Measurements from ENCODE around the gene FAS.

The FAS gene

DNA sequence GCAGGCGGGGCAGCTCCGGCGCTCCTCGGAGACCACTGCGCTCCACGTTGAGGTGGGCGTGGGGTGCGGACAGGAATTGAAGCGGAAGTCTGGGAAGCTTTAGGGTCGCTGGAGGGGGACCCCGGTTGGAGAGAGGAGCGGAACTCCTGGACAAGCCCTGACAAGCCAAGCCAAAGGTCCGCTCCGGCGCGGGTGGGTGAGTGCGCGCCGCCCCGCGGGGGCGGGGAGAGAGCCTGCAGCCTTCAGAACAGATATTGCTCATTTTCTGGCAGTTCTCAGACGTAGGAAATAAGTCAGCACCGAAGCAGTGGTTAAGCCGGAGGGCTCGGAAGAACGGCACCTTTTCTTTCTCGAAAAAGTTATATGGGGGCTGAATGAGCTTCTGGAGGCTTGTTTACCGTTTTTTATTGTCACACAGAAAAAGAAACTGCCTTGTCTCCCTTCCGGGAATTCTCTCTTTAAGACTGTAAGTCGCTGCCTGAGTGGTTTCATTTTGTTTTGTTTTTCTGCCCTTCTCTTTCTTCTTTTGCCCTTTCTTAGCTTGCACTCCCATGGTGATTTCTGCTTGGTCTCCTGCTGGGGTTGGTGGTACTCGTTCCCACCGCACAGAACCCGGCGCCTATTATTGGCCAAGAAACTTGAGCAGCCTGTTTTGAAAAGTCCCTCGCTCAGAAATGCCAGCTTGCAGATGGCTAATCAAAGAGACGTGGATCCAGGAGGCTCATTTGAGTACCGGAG is 732 bp downstream of the FAS start:
- Histone ChIP-seq H3K9me3 (no peaks in the 10 kb centered on the region), H3K36me3 (no peaks in the 10 kb centered on the region), H3K27ac (peak overlapping the region; percentile 33; the same call in 1 of the 2 replicates), H4K20me1 (no peaks in the 10 kb centered on the region), H3K4me3 (peak overlapping the region; percentile 75), H3K27me3 (no peaks in the 10 kb centered on the region), H3K9ac (peak overlapping the region; percentile 66), H3K4me2 (peak overlapping the region; percentile 88), H3K4me1 (peaks cover 30% of the 10 kb centered on the region)
- no peak for TF ChIP-seq Cebpa-rat (IDR thresholded peaks at IDR 0.05)

DNA sequence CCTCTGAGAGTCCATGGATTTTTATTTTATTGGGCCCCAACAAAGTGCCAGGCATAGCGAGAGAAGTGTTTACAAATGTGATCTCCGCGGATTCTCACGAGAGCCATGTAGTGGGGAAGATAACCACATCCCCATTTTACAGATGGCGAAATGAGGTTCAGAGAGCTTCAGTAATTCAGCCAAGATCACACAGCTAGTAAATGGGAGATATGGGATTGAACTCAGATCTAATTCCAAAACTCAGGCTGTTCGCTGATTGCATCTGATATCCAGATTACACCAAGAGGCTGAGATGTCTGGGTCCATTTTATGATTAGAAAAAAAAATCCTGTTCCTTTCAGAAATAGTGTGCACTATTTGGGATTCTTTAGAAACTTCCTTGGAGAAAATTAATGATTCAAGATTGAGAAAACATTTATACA is 1.3 kb downstream of the FAS start:
- no peaks in the 10 kb centered on the region for H3K27me3 ChIP-seq
- H3K4me2 ChIP-seq, result peak overlapping the region; percentile 88
- no peaks in the 10 kb centered on the region for H3K36me3 ChIP-seq
- peaks cover 26% of the 10 kb centered on the region for H3K4me1 ChIP-seq
- peak overlapping the region; percentile 75 for H3K4me3 ChIP-seq
- H3K27ac ChIP-seq, result 0 out of 2 replicates have a peak overlapping the region, but pooled peaks have one; percentile 33
- no peak for TF ChIP-seq Cebpa-rat (IDR thresholded peaks at IDR 0.05)
- H3K9ac ChIP-seq, result peak overlapping the region; percentile 66
- no peaks in the 10 kb centered on the region for H4K20me1 ChIP-seq
- no peaks in the 10 kb centered on the region for H3K9me3 ChIP-seq

- Histone ChIP-seq H3K4me3 (no peak overlapping the region), H3K27ac (no peak overlapping the region)
These were observed 2.4 kb downstream of the FAS start for GRCh38 chr10:88992921-88993524.

DNA sequence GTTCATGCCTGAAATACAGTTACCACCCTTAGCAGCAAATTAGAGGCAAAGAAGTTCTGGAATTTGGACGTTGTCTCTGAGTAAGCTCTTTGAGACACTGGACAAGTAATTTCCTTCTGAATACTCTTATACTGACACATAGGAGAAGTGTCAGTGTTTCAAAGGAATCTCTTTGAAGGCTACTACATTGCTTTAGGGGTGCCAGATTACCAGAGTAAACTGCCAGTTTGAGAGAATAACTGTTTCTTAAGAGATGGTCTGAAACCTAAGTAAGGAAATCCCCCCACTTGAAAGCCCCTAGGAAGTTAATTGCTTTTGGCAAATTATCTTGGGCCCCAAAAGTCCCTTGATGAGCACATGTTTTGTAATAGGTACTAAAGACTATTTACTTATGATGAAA is 3.4 kb downstream of the FAS start:
- Histone ChIP-seq H3K36me3 (no peaks in the 10 kb centered on the region), H3K4me1 (peaks cover 20% of the 10 kb centered on the region), H3K4me3 (no peak overlapping the region), H3K9ac (no peak overlapping the region), H4K20me1 (no peaks in the 10 kb centered on the region), H3K27ac (no peak overlapping the region), H3K4me2 (no peak overlapping the region), H3K9me3 (no peaks in the 10 kb centered on the region), H3K27me3 (no peaks in the 10 kb centered on the region)
- TF ChIP-seq Cebpa-rat (IDR thresholded peaks at IDR 0.05), result no peak

More at GRCh38 chr10:88992921-88993524, 2.4 kb downstream of the FAS start:
- no peak for TF ChIP-seq Cebpa-rat (IDR thresholded peaks at IDR 0.05)
- Histone ChIP-seq H3K4me2 (no peak overlapping the region), H3K9me3 (no peaks in the 10 kb centered on the region), H3K9ac (no peak overlapping the region), H3K4me1 (peaks cover 20% of the 10 kb centered on the region), H4K20me1 (no peaks in the 10 kb centered on the region), H3K36me3 (no peaks in the 10 kb centered on the region), H3K27me3 (no peaks in the 10 kb centered on the region)

GRCh38 chr10:88995156-88995876 is 4.7 kb downstream of the FAS start:
- Histone ChIP-seq H3K9me3 (no peaks in the 10 kb centered on the region), H3K4me2 (no peak overlapping the region), H3K27ac (no peak overlapping the region), H3K4me3 (no peak overlapping the region), H3K9ac (no peak overlapping the region), H3K4me1 (peaks cover 13% of the 10 kb centered on the region), H3K27me3 (no peaks in the 10 kb centered on the region), H3K36me3 (no peaks in the 10 kb centered on the region), H4K20me1 (no peaks in the 10 kb centered on the region)
- TF ChIP-seq Cebpa-rat (IDR thresholded peaks at IDR 0.05), result no peak

DNA sequence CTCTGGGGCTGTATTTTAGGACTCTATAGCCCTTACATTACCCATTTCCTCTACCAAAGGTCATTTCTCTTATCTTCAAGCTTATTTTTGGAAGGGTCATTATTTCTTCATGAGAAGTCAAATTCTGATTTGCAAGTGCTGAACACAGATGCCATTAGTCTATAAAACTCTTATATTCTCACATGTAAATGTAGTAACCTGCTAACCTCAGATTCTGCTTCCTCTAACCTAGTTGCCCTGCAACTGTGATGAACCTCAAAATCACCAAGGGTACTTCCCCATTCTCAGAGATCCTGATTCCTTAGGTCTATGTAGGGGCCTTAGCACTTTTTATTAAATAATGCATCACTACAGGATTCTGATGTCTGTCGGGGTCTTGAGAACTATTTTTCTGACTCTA is 6.3 kb downstream of the FAS start:
- no peak overlapping the region for H3K27ac ChIP-seq
- no peaks in the 10 kb centered on the region for H3K36me3 ChIP-seq
- peaks cover 5% of the 10 kb centered on the region for H3K4me1 ChIP-seq
- H3K27me3 ChIP-seq, result no peaks in the 10 kb centered on the region
- no peak overlapping the region for H3K4me3 ChIP-seq
- no peak overlapping the region for H3K9ac ChIP-seq
- no peaks in the 10 kb centered on the region for H3K9me3 ChIP-seq
- no peak for TF ChIP-seq Cebpa-rat (IDR thresholded peaks at IDR 0.05)
- no peak overlapping the region for H3K4me2 ChIP-seq
- no peaks in the 10 kb centered on the region for H4K20me1 ChIP-seq

GRCh38 chr10:88999625-89000024 is 9.0 kb downstream of the FAS start:
- no peaks in the 10 kb centered on the region for H4K20me1 ChIP-seq
- no peaks in the 10 kb centered on the region for H3K9me3 ChIP-seq
- no peaks in the 10 kb centered on the region for H3K27me3 ChIP-seq
- H3K4me3 ChIP-seq, result no peak overlapping the region
- no peak overlapping the region for H3K4me2 ChIP-seq
- no peaks in the 10 kb centered on the region for H3K36me3 ChIP-seq
- H3K9ac ChIP-seq, result no peak overlapping the region
- TF ChIP-seq Cebpa-rat (IDR thresholded peaks at IDR 0.05), result no peak
- H3K4me1 ChIP-seq, result no peaks in the 10 kb centered on the region
- no peak overlapping the region for H3K27ac ChIP-seq

DNA sequence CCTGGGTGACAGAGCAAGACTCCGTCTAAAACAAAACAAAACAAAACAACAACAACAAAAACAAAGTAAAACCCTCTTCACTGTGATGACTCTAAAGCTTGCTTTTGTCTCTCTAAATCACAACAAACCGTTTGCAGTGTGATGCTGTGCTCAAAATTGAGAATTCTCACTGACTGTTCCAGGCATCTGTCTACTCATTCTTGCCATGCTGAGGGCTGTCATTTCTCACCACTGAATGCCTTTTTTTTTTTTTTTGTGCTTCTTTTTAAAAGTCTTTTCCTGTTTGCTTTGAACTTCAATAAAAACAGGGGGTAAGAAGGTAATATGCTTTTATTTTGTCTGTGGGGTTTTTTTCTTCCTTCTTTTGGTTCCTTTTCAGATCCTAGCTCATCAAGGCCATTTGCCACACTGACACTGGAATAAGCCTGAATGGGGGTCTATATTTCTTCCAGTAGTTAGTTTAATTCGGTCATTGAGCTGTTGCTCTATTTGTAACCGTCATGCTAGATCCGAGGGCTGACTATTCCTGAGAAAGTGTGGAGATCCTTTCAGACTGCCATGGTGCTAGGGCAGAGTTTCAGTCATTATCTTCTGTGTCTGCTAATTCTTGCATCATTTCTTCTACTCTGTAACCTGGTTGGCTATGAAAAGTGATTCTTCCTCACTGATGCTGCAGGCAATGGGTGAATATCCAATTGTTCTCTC is 10.6 kb downstream of the FAS start:
- Histone ChIP-seq H3K4me2 (no peak overlapping the region), H3K9ac (no peak overlapping the region), H3K4me1 (no peaks in the 10 kb centered on the region), H4K20me1 (no peaks in the 10 kb centered on the region), H3K9me3 (no peaks in the 10 kb centered on the region), H3K4me3 (no peak overlapping the region), H3K27me3 (no peaks in the 10 kb centered on the region), H3K27ac (no peak overlapping the region), H3K36me3 (no peaks in the 10 kb centered on the region)
- no peak for TF ChIP-seq Cebpa-rat (IDR thresholded peaks at IDR 0.05)

DNA sequence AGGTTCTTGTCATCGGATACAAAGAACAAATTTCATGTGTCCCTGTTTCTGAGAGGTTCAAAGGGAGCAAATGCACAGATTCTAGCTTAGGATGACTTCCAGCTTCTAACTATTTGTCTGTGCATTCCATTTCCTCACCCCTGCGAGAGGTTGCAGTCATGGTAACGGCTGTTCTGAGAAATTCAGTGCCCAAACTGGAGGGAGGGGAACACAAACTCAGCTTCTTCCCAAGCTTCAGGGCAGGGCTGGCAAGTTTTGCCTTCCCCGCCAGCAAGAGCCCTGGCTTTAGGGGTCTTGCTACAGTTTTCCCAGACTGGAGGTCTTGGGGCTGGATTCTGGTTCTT is 11.1 kb downstream of the FAS start:
- Histone ChIP-seq H4K20me1 (no peaks in the 10 kb centered on the region), H3K4me1 (no peaks in the 10 kb centered on the region), H3K9me3 (no peaks in the 10 kb centered on the region), H3K4me2 (no peak overlapping the region), H3K4me3 (no peak overlapping the region), H3K27me3 (no peaks in the 10 kb centered on the region), H3K27ac (no peak overlapping the region), H3K9ac (no peak overlapping the region), H3K36me3 (no peaks in the 10 kb centered on the region)
- TF ChIP-seq Cebpa-rat (IDR thresholded peaks at IDR 0.05), result no peak

All from BLaER1 (cell line).